Measurements from ENCODE around the gene CES2.

The CES2 gene

DNA sequence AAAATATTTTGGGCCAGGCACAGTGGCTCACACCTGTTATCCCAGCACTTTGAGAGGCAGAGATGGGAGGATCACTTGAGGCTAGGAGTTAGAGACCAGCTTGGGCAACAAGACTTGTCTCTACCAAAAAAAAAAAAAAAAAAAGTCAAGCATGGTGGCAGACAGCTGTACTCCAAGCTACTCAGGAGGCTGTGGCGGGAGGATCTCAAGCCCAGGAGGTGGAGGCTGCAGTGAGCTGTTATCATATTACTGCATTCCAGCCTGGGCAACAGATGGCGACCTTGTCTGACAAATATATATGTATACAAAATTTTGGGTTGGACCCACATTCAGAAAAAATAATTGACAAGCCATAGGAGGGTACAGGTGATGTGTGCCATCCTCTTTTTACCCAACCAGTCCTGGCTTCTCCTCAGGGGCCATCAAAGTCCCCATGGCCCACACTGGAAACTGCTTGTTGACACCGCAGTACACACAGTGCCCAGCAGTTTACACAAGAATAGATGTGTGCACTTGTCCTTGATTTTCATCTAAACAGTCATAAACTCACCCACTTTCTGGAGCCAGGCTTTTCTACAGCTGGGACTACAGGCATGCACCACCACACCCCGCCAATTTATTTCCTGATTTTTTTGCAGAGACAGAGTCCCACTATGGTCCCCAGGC is 1.7 kb downstream of the CES2 start:
- Histone ChIP-seq H3K27ac (no peak overlapping the region), H3K79me2 (ENCODE audit: insufficient read depth, low read depth) (peaks cover 22% of the 10 kb centered on the region), H3K4me2 (no peak overlapping the region), H3K36me3 (ENCODE audit: insufficient read depth) (no peaks in the 10 kb centered on the region), H3K4me1 (ENCODE audit: low read depth, poor library complexity, severe bottlenecking) (peaks cover 24% of the 10 kb centered on the region), H3K4me3 (IDR thresholded peaks at IDR 0.05; ENCODE audit: insufficient read depth, low read depth, low read length) (no peak overlapping the region), H3K27me3 (ENCODE audit: insufficient read depth, low read depth) (no peaks in the 10 kb centered on the region), H2AFZ (ENCODE audit: low read depth) (no peak overlapping the region), H4K20me1 (ENCODE audit: insufficient read depth) (no peaks in the 10 kb centered on the region), H3K9ac (no peak overlapping the region)
- TF ChIP-seq, protein P1, sequence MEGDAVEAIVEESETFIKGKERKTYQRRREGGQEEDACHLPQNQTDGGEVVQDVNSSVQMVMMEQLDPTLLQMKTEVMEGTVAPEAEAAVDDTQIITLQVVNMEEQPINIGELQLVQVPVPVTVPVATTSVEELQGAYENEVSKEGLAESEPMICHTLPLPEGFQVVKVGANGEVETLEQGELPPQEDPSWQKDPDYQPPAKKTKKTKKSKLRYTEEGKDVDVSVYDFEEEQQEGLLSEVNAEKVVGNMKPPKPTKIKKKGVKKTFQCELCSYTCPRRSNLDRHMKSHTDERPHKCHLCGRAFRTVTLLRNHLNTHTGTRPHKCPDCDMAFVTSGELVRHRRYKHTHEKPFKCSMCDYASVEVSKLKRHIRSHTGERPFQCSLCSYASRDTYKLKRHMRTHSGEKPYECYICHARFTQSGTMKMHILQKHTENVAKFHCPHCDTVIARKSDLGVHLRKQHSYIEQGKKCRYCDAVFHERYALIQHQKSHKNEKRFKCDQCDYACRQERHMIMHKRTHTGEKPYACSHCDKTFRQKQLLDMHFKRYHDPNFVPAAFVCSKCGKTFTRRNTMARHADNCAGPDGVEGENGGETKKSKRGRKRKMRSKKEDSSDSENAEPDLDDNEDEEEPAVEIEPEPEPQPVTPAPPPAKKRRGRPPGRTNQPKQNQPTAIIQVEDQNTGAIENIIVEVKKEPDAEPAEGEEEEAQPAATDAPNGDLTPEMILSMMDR (conservative IDR thresholded peaks at IDR 0.05; ENCODE audit: low read depth, low read length): no peak

DNA sequence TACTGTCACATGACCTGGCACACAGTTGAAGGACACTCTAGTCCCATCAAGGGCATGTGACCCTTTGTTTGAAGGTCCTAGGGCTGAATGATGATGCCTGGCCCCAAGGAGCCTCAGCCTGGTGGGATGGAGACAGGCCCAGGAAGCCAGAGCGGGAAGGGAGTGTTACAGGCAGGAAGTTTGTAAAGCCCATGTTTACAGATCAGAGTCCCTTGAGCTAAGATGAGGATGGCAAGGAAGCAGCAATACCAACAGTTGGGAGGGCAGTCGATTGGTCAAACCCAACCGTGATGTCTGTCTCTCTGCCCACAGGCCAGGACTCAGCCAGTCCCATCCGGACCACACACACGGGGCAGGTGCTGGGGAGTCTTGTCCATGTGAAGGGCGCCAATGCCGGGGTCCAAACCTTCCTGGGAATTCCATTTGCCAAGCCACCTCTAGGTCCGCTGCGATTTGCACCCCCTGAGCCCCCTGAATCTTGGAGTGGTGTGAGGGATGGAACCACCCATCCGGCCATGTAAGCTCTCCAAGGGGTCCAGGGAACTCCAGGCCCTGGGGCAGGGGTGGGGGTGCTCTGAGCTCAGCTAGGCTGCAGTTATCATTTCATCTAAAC is 2.5 kb downstream of the CES2 start:
- Histone ChIP-seq H4K20me1 (ENCODE audit: insufficient read depth) (no peaks in the 10 kb centered on the region), H3K36me3 (ENCODE audit: insufficient read depth) (no peaks in the 10 kb centered on the region), H3K27ac (no peak overlapping the region), H3K4me3 (IDR thresholded peaks at IDR 0.05; ENCODE audit: insufficient read depth, low read depth, low read length) (no peak overlapping the region), H3K27me3 (ENCODE audit: insufficient read depth, low read depth) (no peaks in the 10 kb centered on the region), H3K4me1 (ENCODE audit: low read depth, poor library complexity, severe bottlenecking) (peaks cover 19% of the 10 kb centered on the region), H3K4me2 (no peak overlapping the region), H3K79me2 (ENCODE audit: insufficient read depth, low read depth) (peaks cover 19% of the 10 kb centered on the region), H3K9ac (no peak overlapping the region), H2AFZ (ENCODE audit: low read depth) (no peak overlapping the region)
- TF ChIP-seq, protein P1 (conservative IDR thresholded peaks at IDR 0.05; ENCODE audit: low read depth, low read length): no peak

DNA sequence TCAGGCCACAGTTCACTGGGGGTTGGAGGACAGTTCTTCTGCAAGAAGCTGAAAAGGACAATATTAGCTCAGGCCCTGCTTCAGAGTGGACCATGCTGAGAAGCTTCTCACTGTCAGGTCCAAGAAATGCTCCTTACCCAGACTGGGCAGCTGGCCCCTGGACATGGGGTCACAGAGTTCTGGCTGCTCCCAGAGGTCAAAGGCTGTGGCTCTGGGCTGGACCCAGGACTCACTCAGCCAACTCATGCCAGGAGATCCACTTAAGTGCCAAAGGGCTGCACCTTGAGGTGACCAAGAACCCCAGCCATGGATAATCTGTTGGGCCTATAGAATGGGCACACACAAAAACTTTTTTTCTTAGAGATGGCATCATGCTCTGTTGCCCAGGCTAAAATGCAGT is 4.0 kb downstream of the CES2 start:
- Histone ChIP-seq H3K79me2 (ENCODE audit: insufficient read depth, low read depth) (peaks cover 7% of the 10 kb centered on the region; the same call in 1 of the 2 replicates), H3K4me2 (no peak overlapping the region), H3K4me3 (IDR thresholded peaks at IDR 0.05; ENCODE audit: insufficient read depth, low read depth, low read length) (no peak overlapping the region), H3K36me3 (ENCODE audit: insufficient read depth) (no peaks in the 10 kb centered on the region), H3K9ac (no peak overlapping the region), H4K20me1 (ENCODE audit: insufficient read depth) (no peaks in the 10 kb centered on the region), H3K27me3 (ENCODE audit: insufficient read depth, low read depth) (no peaks in the 10 kb centered on the region), H3K4me1 (ENCODE audit: low read depth, poor library complexity, severe bottlenecking) (peaks cover 12% of the 10 kb centered on the region), H3K27ac (no peak overlapping the region), H2AFZ (ENCODE audit: low read depth) (no peak overlapping the region)
- TF ChIP-seq, protein P1 (conservative IDR thresholded peaks at IDR 0.05; ENCODE audit: low read depth, low read length): no peak

DNA sequence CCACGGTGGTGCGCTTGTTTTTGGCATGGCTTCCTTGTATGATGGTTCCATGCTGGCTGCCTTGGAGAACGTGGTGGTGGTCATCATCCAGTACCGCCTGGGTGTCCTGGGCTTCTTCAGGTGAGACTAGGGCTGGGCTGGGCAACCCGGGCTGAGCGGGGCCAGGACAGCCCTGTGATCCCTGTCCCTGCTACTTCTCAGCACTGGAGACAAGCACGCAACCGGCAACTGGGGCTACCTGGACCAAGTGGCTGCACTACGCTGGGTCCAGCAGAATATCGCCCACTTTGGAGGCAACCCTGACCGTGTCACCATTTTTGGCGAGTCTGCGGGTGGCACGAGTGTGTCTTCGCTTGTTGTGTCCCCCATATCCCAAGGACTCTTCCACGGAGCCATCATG is 4.9 kb downstream of the CES2 start:
- H4K20me1 ChIP-seq (ENCODE audit: insufficient read depth): no peaks in the 10 kb centered on the region
- peaks cover 10% of the 10 kb centered on the region for H3K4me1 ChIP-seq (ENCODE audit: low read depth, poor library complexity, severe bottlenecking)
- no peak overlapping the region for H3K4me2 ChIP-seq
- no peak overlapping the region for H2AFZ ChIP-seq (ENCODE audit: low read depth)
- no peaks in the 10 kb centered on the region for H3K27me3 ChIP-seq (ENCODE audit: insufficient read depth, low read depth)
- H3K4me3 ChIP-seq (IDR thresholded peaks at IDR 0.05; ENCODE audit: insufficient read depth, low read depth, low read length): no peak overlapping the region
- no peaks in the 10 kb centered on the region for H3K36me3 ChIP-seq (ENCODE audit: insufficient read depth)
- TF ChIP-seq, protein P1 (conservative IDR thresholded peaks at IDR 0.05; ENCODE audit: low read depth, low read length): no peak
- H3K9ac ChIP-seq: no peak overlapping the region
- H3K79me2 ChIP-seq (ENCODE audit: insufficient read depth, low read depth): peaks cover 3% of the 10 kb centered on the region; the same call in 1 of the 2 replicates
- H3K27ac ChIP-seq: no peak overlapping the region

Measured in KMS-11 (cell line).